NT2/D1 (cell line): Measurements from ENCODE around the gene MAD1L1.

ENCODE experiments used
- DNase-seq: peaks from one replicate; pipeline ENCODE4 v3.0.0-alpha.2; 2011; ENCODE audit warnings: low read depth, low spot score
- H3K27me3 ChIP-seq: 2 replicates; pipeline ENCODE4 v1.6.0; 2011; ENCODE audit warnings: mild to moderate bottlenecking; ENCODE audit not compliant: insufficient read length, insufficient read depth
- H3K36me3 ChIP-seq: 2 replicates; pipeline ENCODE4 v1.6.1; 2011; ENCODE audit warnings: mild to moderate bottlenecking, low read length, mixed read lengths; ENCODE audit not compliant: insufficient read depth, insufficient read length
- H3K4me1 ChIP-seq: 2 replicates; pipeline ENCODE4 v1.5.1; 2011; ENCODE audit not compliant: insufficient read depth, insufficient read length
- H3K4me3 ChIP-seq: 2 replicates; pipeline ENCODE4 v1.5.1; 2011; ENCODE audit warnings: low read depth; ENCODE audit not compliant: insufficient read length
- H3K9ac ChIP-seq: 2 replicates; pipeline ENCODE4 v1.6.0; 2011; ENCODE audit warnings: low read depth; ENCODE audit not compliant: insufficient read length
- H3K9me3 ChIP-seq: 2 replicates; pipeline ENCODE4 v1.5.1; 2011; ENCODE audit warnings: mild to moderate bottlenecking, low read length; ENCODE audit not compliant: insufficient read depth
- SUZ12 ChIP-seq: IDR thresholded peaks from 2 replicates; pipeline ENCODE4 v1.6.1; 2011; ENCODE audit not compliant: insufficient read length, insufficient read depth; ENCODE audit errors: extremely low read depth
- YY1 ChIP-seq: IDR thresholded peaks from 2 replicates; pipeline ENCODE4 v1.6.1; 2011; ENCODE audit not compliant: insufficient read length, insufficient read depth
- ZNF274 ChIP-seq: IDR thresholded peaks from 2 replicates; pipeline ENCODE4 v1.6.1; 2011; ENCODE audit warnings: mild to moderate bottlenecking, low read depth, low read length

The MAD1L1 gene

DNA sequence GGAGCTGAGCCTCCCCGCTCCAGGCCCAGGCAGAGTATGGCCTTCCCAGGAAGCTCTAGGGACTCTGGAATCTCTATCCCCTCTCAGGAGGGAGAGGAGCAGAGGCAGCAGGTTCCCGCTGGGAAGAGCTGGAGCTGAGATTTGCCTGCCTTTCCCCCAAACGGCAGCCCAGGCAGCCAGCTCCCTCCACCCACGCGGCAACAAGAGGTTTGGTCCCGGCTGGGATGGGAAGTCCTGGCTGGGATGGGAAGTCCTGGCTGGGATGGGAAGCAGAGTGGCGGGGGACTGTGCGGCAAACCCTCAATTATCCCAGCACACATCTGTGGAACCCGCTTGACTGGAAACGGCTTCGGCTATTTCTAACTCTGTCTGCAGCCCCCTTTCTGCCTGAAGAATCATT, 339.7 kb downstream of the MAD1L1 start:
- no peak for TF ChIP-seq SUZ12
- no peak for TF ChIP-seq ZNF274
- TF ChIP-seq YY1, result no peak
- Histone ChIP-seq H3K9ac (no peak overlapping the region), H3K27me3 (no peaks in the 10 kb centered on the region), H3K4me3 (no peak overlapping the region), H3K4me1 (peaks cover 3% of the 10 kb centered on the region), H3K9me3 (peaks cover 6% of the 10 kb centered on the region), H3K36me3 (peaks cover 27% of the 10 kb centered on the region)
- no peak for DNase-seq

GRCh38 chr7:1892011-1892965, 340.5 kb downstream of the MAD1L1 start:
- no peak for TF ChIP-seq YY1
- TF ChIP-seq ZNF274, result no peak
- TF ChIP-seq SUZ12, result no peak
- Histone ChIP-seq H3K36me3 (peaks cover 27% of the 10 kb centered on the region), H3K9me3 (peaks cover 14% of the 10 kb centered on the region), H3K9ac (no peak overlapping the region), H3K27me3 (no peaks in the 10 kb centered on the region), H3K4me3 (no peak overlapping the region), H3K4me1 (peaks cover 3% of the 10 kb centered on the region)
- DNase-seq, result no peak

- TF ChIP-seq SUZ12 (no peak), ZNF274 (no peak), YY1 (no peak)
- Histone ChIP-seq H3K36me3 (peaks cover 32% of the 10 kb centered on the region), H3K9ac (no peak overlapping the region), H3K27me3 (no peaks in the 10 kb centered on the region), H3K9me3 (peaks cover 15% of the 10 kb centered on the region), H3K4me3 (no peak overlapping the region), H3K4me1 (peaks cover 3% of the 10 kb centered on the region)
- DNase-seq, result no peak
These were observed 342.2 kb downstream of the MAD1L1 start for GRCh38 chr7:1890289-1891235.

- no peak overlapping the region for H3K9ac ChIP-seq
- DNase-seq, result no peak
- H3K4me1 ChIP-seq, result peaks cover 6% of the 10 kb centered on the region
- H3K4me3 ChIP-seq, result no peak overlapping the region
- no peak for TF ChIP-seq ZNF274
- peaks cover 15% of the 10 kb centered on the region for H3K9me3 ChIP-seq
- H3K36me3 ChIP-seq, result peaks cover 30% of the 10 kb centered on the region
- no peaks in the 10 kb centered on the region for H3K27me3 ChIP-seq
These were observed 343.1 kb downstream of the MAD1L1 start for GRCh38 chr7:1889556-1890181.

- no peaks in the 10 kb centered on the region for H3K27me3 ChIP-seq
- H3K4me3 ChIP-seq, result no peak overlapping the region
- H3K9me3 ChIP-seq, result peaks cover 15% of the 10 kb centered on the region
- DNase-seq, result no peak
- H3K9ac ChIP-seq, result no peak overlapping the region
- H3K36me3 ChIP-seq, result peaks cover 30% of the 10 kb centered on the region
- TF ChIP-seq YY1 (no peak), ZNF274 (no peak), SUZ12 (no peak)
- peaks cover 11% of the 10 kb centered on the region for H3K4me1 ChIP-seq
These were observed 343.7 kb downstream of the MAD1L1 start for GRCh38 chr7:1889091-1889490.

GRCh38 chr7:1888425-1888824, 344.3 kb downstream of the MAD1L1 start:
- Histone ChIP-seq H3K4me1 (peaks cover 18% of the 10 kb centered on the region), H3K4me3 (no peak overlapping the region), H3K36me3 (peaks cover 30% of the 10 kb centered on the region), H3K9ac (no peak overlapping the region), H3K27me3 (no peaks in the 10 kb centered on the region), H3K9me3 (peaks cover 15% of the 10 kb centered on the region)
- no peak for DNase-seq
- TF ChIP-seq YY1 (no peak), ZNF274 (no peak), SUZ12 (no peak)

DNA sequence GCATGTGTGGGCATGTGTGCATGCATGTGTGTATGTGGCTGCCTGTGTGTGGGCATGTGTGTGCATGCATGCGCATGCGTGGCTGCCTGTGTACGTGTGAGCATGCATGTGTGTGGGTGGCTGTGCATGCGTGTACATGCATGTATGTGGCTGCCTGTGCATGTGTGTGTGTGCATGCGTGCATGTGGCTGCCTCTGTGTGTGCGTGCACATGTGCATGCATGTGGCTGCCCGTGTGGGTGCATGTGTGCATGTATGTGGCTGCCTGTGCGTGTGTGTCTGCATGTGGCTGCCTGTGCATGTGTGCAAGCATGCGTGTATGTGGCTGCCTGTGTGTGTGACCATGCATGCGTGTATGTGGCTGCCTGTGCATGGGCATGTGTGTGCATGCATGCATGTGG, 345.5 kb downstream of the MAD1L1 start:
- Histone ChIP-seq H3K9me3 (peaks cover 15% of the 10 kb centered on the region), H3K4me3 (no peak overlapping the region), H3K9ac (no peak overlapping the region), H3K36me3 (peaks cover 30% of the 10 kb centered on the region), H3K27me3 (no peaks in the 10 kb centered on the region), H3K4me1 (peaks cover 21% of the 10 kb centered on the region)
- no peak for DNase-seq
- TF ChIP-seq ZNF274 (no peak), SUZ12 (no peak), YY1 (no peak)
